Omental fat pad (tissue), 4 donors: ENCODE results near the gene ERLIN1. TPM values are rescaled to one million over a fixed set of nuclear protein-coding genes. Genes with fewer than 3 reads are reported as not detected.

Experiments
- ATAC-seq: fragments of 150-250 bp; one replicate; pipeline ENCODE4 v1.9.1; 2016; ENCODE audit warnings: mild to moderate bottlenecking, moderate library complexity; ENCODE audit not compliant: low FRiP score
- DNase-seq: peaks from one replicate; pipeline ENCODE4 v3.0.0-alpha.2; 2019; ENCODE audit warnings: low spot score
- CTCF ChIP-seq, 3 donors: fragments of 450-650 bp; IDR thresholded peaks; one replicate each; pipeline ENCODE4 v1.5.1; 2016 to 2017; ENCODE audit warnings: antibody characterized with exemption in 3 of 3, mild to moderate bottlenecking in 3 of 3, moderate library complexity in 2 of 3
- total RNA-seq, 4 donors: library from RNA; depleted of rRNA; stranded (reverse); fragments of >200 nt; gene quantifications; one replicate each; pipeline ENCODE4 v1.1.0, GENCODE V29; 2016

The ERLIN1 gene
- total RNA-seq, 4 donors from 2014 or later = 31.7 to 35.5 (median 33.1) TPM

- TF ChIP-seq CTCF (IDR thresholded peaks at IDR 0.05) = no peak
- no peak for DNase-seq
- ATAC-seq = no peak
Observed at GRCh38 chr10:100158044-100158805, 27.6 kb downstream of the ERLIN1 start.

GRCh38 chr10:100157156-100157555 lies 28.7 kb downstream of the ERLIN1 start:
- ATAC-seq (no peak), DNase-seq (no peak)
- TF ChIP-seq CTCF (IDR thresholded peaks at IDR 0.05) = no peak

GRCh38 chr10:100155936-100156335 lies 29.9 kb downstream of the ERLIN1 start:
- no peak for TF ChIP-seq CTCF (IDR thresholded peaks at IDR 0.05)
- ATAC-seq (no peak), DNase-seq (no peak)

GRCh38 chr10:100154666-100155065 lies 31.2 kb downstream of the ERLIN1 start:
- DNase-seq (no peak), ATAC-seq (no peak)
- TF ChIP-seq CTCF (IDR thresholded peaks at IDR 0.05) = no peak

- DNase-seq (no peak), ATAC-seq (no peak)
- no peak for TF ChIP-seq CTCF (IDR thresholded peaks at IDR 0.05)
Observed at GRCh38 chr10:100153239-100153825, 32.5 kb downstream of the ERLIN1 start.

- DNase-seq (no peak), ATAC-seq (no peak)
- TF ChIP-seq CTCF (IDR thresholded peaks at IDR 0.05) = no peak
Observed at GRCh38 chr10:100151723-100152300, 34.0 kb downstream of the ERLIN1 start.
